NCI-H1930 (cell line): ENCODE results near the gene FBLN7.

Experiments
- DNase-seq, 2 experiments: peaks; one replicate each; lab custom pipeline; 2025; lab: John Stamatoyannopoulos, UW

Gene FBLN7

DNA sequence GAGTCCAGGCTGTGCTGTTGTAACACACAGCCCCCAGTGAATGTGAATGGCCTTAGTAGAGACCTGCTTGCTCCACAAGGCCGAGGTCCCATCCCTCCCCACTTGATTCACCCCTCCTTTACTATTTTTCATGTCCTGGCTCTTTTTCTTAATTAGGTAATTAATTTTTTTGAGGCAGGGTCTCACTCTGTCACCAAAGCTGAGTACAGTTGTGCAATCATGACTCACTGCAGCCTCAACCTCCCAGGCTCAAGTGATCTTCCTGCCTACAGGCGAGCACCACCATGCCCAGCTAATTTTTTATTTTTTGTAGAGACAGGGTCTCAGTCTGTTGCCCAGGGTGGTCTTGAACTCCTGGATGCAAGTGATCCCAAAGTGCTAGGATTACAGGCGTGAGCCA, 19.3 kb downstream of the FBLN7 start:
- no peak for DNase-seq

DNA sequence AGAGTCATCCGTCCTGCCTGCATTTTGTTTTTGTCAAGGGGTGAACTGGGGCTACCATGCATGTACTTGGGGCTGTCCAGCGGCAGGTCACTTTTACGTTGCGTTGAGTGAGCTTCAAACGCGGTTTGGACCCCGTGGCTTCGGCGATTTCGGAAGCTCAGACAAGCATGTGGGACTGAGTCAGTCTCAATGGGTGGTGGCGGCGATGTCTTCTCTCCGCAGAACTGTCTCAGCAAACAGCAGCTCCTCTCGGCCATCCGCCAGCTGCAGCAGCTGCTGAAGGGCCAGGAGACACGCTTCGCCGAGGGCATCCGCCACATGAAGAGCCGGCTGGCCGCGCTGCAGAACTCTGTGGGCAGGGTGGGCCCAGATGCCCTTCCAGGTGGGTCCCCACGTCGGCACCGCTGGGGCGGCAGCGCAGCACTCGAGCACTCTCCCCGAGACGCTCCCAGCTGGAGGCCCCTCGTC, 21.3 kb downstream of the FBLN7 start:
- DNase-seq: no peak

DNA sequence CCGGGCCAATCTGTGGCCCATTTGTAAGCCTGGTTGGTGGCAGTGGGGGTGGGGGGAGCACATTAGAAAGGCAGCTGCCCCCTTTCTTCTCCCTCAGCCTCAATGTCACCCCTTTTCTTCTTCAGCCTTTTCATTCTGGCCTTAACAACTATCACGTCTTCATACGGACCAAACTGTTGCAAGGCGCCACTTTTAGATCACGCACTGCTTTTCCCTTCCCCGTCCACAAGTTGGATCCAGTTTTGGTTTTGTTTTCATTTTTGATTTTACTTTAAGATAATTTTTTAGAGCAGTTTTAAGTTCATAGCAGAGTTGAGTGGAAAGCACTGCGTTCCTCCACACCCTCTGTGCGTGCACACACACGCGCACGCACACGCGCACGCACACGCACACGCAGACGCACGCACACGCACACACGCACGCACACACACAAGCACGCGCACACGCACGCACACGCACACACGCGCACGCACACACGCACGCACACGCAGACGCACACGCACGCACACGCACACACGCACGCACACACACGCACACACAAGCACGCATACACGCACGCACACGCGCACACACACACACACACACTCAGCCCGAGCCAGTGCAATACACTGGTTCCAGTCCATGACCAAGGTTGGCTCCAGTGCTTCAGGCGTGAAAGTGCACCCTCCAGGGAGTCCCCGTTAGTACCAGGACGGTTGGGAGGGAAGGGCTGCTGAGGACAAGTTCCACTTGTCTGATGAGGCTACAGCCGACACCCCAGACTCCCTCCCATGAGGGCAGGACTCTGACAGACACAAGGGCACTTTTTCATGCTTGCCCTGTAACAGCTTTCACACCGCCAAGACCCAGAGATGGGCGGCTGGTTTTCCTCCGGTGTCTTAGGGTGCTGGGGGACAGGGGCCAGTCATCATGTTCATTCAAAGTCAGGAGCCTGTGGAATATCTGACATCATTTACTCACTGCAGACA, 22.4 kb downstream of the FBLN7 start:
- DNase-seq: no peak

DNA sequence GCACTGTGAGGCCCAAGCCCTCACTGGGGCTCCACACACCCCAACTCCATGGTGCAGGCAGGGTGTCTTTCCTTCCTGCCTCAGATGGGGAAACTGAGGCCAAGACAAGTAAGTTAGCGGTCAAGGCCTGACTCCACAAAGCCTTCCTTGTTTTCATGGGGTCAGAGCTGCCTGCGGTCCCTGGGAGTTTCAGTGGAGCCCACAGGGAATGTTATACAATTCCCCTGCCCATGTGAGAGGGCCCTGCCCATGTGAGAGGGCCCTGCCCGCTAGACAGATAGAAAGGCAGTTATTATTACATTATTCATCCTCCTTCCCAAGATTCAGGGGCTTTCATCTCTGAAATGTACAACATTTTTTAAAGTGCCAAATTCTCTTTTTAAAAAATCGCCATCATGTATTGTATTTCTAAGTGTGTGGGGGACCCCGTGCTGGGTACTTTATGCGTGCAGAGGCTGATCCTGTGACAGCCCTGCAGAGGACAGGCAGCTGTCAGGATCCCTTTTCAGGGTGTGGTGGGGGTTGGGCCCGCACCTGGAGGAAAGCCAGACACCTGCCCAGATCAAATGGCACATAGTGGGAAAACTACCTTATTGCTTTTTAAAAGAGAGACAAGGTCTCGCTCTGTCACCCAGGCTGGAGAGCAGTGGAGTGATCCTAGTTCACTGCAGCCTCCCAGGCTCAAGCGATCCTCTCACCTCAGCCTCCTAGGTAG, 23.4 kb downstream of the FBLN7 start:
- no peak for DNase-seq

DNA sequence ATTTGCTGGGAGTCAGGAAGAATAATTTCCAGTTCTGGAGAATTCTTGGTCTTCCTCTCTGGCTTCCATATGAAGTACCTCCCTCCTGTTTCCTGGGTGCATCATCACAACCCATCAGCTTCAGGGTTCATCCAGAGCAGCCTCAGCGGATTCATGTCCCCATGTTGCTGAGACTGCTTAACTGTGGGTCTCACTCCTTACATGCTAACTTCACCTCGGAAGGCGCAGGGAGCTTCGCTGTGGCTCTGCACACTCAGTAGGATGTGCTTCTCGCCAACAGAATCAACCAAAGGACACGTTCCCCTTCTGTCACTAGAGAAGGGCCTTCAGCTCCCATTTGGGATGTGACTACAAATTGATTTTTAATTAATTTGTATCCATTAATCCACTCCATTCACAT, 24.2 kb downstream of the FBLN7 start:
- DNase-seq: no peak

DNA sequence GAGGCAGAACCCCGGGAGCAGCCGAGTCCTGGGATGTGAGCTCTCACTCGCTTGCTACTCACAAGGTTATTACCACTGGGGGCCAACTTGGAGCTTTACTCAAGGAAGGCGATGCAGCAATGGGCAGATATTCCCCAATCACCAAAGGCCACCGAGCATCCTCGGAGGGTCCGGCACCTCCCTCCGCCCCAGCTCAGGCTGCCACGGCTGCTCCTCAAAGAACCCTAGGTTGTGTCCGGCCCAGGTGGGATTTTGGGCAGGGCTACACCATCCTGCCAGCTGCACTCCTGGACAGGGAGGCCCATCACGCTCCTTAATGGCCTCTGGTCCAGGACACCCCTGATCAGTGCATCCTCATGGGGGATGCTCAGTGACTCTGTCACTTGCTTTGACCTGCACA, 24.8 kb downstream of the FBLN7 start:
- DNase-seq: no peak

DNA sequence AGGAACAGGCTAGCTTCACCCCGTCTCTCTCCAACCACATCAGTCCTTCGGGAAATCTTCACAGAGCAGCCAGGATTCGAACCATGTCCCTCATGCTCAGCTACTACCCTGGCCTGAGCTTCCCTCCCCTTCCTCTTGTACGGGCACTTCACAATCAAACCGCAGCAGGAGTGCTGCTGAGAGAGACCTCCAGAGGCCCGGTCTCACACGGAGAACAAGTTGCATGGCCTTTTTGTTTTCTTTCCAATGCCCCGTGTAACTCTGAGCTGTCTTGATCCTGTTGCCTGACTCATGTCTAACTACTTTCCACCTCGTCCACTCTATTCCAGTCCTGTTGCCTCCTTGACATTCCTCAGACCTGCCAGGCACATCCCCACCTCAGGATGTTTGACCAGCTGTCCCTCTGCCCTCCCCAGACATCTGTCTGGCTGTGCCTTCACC, 25.4 kb downstream of the FBLN7 start:
- no peak for DNase-seq

DNA sequence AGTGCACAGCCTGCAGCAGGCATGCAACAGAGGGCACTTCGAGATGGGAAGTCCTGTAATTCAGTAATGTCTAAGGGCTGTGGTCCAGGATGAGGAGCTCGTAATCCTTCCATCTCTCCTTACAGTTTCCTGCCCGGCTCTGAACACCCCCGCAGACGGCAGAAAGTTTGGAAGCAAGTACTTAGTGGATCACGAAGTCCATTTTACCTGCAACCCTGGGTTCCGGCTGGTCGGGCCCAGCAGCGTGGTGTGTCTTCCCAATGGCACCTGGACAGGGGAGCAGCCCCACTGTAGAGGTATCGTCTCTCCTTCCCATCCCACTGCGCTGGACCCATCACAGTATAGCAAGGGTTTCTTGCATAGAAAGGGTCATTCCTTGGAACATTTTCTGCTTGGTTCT, 26.7 kb downstream of the FBLN7 start:
- no peak for DNase-seq

DNA sequence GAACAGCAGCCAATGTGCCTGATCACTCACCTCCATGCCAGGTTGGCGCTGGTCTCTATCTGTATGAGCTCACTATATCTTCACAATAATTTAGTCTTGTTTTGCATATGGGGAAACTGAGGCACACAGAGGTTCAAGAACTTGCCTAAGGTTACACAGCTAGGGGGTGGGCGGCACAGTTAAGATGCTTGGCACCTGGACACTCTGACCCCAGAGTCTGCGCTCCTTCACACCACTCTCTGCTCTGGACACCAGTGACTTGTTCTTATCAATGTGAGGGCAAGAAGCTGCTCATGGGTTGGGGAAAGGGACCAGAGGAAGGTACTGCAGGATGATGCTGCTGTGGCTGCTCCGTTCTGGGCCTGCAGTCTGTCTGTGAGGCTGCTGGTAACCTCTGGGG, 27.1 kb downstream of the FBLN7 start:
- no peak for DNase-seq

DNA sequence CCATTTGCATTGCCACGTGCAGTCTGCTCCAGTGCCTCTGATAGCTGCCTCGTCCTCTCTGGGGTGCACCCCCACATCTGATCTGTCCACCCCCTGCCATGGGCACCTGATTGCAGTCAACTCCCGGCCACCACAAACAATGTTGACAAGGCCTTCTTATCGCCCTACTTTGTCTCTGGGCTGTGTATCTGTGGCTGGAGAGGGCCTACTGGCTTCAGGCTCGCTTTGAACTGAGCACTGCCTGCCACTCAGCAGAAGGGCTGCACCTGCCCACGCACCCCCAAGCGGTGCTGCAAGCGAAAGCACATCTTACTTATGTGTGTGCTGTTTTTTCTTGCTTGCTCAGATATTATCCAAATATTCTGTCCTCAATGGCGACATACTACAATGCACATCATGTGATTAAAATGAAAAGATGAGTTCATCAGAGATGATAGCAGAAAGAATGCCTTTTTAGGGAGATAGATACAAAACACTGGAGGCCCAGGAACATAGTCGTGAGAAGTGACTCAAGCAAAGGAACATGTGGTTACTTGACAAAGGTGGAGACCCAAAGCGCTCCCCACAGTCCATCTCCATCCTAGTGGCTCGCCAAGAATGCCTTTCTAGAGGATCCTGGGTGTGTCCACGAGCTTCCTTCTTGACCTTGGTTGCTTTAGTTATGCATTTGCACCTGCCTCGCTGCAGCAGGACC, 28.8 kb downstream of the FBLN7 start:
- no peak for DNase-seq

DNA sequence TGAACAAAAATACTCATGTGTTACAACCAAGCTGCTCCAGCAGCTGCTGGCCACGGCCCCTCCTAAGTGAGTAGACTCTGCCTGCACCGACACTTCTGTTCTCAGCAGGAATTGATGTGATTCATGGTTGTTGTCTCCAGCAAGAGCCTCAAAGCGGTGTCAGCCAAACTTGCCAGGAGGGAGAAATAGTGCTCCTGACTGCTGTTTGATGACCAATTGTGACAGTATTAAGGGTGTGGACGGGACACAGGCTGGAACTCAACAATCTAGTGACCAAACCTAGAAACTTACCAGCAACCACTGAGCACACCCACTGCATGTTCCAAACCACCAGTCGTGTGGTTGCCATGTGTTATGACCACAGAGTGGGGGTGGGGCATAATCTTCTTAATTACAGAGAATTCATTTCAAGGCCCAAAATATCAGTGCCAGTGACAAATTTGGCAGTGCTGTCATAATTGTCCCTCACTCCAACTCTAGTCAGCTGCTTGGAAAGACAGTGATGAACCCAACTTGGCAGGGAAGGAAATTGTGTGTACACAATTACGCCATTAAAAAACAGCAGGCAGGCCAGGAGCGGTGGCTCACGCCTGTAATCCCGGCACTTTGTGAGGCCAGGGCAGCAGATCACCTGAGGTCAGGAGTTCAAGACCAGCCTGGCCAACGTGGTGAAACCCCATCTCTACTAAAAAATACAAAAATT, 30.4 kb downstream of the FBLN7 start:
- no peak for DNase-seq

DNA sequence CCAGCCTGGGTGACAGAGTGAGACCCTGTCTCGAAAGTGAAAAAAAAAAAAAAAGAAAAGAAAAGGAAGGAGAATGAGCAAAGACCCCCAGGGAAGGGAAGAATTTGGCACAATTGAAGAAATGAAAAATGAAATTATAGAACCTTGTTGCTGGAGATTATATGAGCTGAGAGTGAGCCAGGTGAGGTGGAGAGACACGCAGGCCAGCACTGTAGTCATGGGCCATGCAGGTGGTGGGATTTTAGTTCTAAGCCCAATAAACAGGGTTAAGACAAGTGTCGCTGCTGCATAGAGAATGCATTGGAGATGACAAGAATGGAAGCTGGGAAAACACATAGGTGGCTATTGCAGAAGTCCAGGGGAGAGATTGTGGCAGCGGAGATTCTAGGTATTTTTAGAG, 32.3 kb downstream of the FBLN7 start:
- DNase-seq: no peak

DNA sequence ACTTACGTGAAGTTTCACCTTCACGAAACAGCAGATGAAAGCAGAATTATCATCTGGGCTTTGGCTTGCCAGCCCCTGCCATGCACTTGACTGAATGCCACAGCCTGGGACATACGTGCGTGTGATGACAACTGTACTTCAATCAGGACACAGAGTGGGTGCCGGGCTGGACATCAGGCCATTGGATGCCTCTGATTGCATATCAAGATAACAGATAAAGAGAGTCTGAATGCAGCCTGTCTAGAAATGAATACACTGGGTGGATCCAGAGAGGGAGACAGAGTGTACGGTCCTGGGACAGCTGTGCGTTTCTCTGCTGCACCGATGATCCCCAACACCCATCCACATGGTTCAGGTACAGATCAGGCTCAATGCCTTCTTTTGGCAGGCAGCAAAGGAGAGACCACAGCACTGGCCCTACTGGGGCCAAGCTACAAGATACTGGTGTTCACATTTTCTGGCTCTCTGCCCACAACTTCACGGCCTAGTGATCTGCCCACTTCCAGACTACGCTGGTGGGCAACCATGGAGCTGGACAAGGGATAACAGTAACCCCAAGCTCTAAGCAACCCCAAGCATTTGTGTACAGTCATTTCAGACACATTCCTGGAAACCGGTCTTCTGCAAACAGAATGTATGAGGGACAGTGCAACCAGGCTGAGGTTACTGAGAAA, 35.6 kb downstream of the FBLN7 start:
- no peak for DNase-seq

DNA sequence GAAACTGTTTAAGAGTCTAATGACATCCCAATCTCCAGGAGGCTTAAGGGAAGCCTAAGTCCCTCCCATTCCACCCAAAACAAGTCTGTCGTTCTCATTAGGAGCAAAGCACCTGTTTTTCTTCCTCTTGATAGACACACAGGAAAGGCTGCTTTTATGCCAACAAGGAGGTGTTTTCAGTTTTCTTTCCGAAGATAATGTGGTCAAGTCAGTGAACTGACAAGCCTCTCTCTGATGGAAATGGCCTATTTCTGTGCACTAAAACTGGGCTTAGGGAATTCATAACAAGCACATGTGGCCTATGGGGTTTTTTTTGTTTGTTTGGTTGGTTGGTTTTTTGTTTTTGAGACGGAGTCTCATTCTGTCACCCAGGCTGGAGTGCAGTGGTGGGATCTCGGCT, 36.2 kb downstream of the FBLN7 start:
- DNase-seq: no peak

DNA sequence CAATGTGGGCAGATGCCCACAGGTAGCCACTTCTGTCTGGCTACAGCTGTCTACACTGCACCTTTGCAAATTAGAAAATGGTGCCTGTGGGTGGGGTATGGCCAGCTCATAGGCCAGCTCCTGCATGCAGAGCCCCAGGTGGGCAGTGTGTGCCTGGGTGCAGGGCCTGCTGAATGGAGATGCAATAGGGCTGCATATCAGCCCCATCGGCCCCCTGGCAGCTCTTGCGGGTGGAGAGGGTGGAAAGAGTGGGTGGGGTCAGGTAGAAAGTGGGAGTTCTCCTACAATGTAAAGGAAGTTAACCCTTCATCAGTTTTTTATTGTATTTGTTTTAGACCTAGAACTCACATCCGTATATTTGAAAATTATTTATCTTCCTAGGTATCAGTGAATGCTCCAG, 37.1 kb downstream of the FBLN7 start:
- DNase-seq: no peak

DNA sequence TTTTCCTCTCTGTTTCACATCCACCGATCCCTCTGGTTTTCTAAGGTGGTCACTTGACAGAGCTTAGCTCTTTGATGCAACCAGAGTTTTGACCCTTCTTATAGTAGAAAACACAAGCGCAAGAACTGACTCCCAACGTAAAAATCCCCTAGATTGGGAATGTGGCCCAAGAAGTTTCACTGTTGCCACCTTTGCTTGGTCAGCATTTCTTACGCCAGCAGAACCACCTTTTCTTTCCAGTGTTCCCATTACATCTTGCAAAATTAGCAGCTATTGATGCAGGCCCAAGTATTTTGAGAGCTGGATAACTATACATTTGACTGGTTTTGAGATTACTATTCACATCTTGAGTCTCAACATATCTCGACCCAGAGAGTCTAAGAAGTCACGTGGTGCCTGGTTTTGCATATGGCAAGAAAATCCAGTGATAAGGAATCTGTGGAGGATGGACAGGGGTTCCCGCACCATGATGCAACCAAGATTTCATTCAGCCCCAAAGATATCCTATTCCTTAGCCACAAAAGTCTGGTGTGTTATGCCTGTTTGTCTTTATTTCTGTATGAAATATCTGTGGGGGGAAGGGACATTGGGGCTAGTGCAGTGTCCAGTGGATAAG, 37.9 kb downstream of the FBLN7 start:
- DNase-seq: no peak

DNA sequence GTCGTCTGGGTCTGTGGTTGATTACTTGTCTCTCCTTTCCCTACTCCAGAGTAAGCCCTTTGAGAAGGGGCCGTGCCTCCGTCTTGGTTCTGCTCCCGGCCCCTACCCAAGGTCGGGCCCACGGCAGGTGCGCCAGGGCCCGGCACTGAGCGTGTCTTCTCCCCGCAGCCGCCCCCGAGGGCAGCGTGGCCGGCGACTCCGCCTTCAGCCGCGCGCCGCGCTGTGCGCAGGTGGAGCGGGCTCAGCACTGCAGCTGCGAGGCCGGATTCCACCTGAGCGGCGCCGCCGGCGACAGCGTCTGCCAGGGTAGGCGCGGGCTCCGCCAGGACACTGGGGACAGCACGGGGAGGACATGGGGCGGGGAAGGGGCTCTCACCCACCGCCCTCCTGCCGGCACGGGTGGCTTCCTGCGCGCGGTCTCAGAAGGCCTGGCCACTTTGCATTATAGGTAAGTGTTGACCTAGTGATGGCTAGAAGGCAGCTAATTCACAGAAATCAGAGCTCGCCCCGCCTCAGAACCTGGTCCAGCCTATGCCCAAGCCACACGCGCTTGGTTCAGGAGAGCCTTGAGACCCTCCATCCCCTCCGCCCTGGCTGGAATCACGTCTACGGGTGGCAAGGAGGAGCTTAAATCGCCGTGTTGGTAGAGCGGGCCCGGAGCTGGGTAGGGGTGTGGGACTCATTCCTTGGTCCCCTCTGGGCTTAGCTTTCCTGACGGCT, 43.5 kb downstream of the FBLN7 start:
- DNase-seq: no peak

DNA sequence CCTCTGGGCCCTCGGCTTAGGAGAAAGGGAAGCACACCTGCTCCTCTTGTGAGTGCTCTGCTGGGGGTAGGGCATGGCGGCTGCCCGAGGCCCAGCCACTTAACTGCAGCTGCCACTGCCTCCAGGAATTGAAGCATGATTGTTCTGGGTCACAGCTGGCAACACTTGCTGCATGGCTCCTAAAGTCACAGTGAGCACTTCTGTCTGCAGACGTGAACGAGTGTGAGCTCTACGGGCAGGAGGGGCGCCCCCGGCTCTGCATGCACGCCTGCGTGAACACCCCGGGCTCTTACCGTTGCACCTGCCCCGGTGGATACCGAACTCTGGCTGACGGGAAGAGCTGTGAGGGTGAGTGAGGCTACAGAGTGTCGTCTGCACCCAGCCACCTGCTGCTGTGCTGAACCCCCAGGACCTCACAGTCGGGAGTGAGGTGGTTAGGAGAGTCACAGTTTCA, 44.4 kb downstream of the FBLN7 start:
- DNase-seq: no peak

DNA sequence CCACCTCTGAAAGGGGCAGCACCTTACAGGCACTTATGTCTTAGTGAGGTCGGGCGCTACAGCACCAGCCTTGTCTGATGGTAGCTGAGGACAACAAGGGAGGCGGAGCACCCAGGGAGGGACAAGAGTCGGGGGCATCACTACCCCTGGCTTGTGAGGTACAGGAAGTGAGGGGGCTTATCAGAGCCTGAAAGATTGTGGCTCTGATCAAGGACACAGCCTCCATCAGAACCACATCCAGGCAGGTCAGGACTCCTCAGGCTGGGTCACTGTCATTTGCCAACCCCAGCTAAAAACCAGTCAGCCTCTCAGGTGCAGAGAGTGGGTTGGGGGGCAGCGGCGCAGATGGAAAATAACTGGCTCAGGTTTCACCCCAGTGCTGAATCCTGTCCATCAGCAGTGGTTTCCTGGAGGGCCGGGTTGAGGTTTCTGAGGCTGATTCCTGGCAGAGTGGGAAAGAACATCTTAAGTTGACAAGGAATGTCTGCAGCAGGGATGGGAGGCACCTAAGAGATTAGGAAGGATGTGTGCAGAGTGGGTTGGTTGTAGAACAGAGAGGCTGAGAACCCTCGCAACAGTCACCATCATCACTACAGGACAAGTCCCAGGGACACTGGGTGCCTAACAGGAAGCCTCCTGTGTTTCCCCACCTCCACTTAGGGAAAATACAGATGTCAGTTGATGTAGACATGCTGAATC, 45.3 kb downstream of the FBLN7 start:
- DNase-seq: no peak

DNA sequence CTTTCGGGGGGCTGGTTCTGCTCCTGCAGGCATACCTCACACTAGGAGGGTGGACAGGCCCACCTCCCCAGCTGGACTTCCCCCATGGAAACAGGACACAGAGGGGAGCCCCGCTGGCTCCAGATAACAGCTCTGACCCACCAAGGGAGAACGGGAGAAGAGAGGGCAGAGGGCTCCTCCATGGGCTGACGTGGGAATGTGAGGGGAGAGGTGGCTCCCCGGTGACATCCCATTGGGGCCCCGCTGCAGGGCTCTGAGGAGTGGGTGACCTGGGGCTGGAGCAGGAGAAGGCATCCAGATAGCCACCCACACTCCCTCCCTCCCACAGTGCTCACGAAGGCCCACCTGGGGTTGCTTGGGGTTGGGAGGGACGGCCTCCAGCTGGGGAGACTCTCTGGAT, 45.9 kb downstream of the FBLN7 start:
- no peak for DNase-seq
